GM12892 (cell line): ENCODE measurements around the gene NCAPD2.

Source experiments
- POLR2A ChIP-seq: IDR thresholded peaks from 2 replicates; pipeline ENCODE4 v1.6.1; 2011; ENCODE audit warnings: low read depth, low read length, control low read depth
- TAF1 ChIP-seq: IDR thresholded peaks from 2 replicates; pipeline ENCODE4 v1.6.1; 2011; ENCODE audit warnings: low read depth, mild to moderate bottlenecking, control low read depth, low read length, borderline replicate concordance

- TF ChIP-seq POLR2A (no peak), TAF1 (no peak)
These were observed 81.7 kb downstream of the NCAPD2 start for GRCh38 chr12:6575648-6576047.
